Heart left ventricle (tissue), 16 donors: ENCODE data around the gene SERPINA5. TPM values are rescaled to one million over a fixed set of nuclear protein-coding genes. Genes with fewer than 3 reads are reported as not detected.
"Not testable (repeated sequence)": the region's sequence is repeated elsewhere in the genome, so short reads cannot be mapped to it uniquely, and the experiment has no call there.

Experiments
- ATAC-seq, 4 donors: fragments of 200-7000 bp; cut with Tn5 transposase; one replicate each; pipeline ENCODE4 v1.9.1; 2020 to 2022; ENCODE audit warnings: moderate library complexity in 4 of 4, mild to moderate bottlenecking in 3 of 4, moderate number of reproducible peaks in 1 of 4
- DNase-seq, 5 donors: peaks; one replicate each; pipeline ENCODE4 v3.0.0-alpha.2; 2020
- H3K27ac ChIP-seq, 12 donors: fragments of 200-600 bp; sonication (generic) in 4 of 12; one replicate each; pipeline versions ENCODE4 v1.5.0 to v1.8.0; 2016 to 2022; ENCODE audit warnings: mild to moderate bottlenecking in 2 of 12
- H3K27me3 ChIP-seq, 9 donors: fragments of 200-600 bp; sonication (generic) in 2 of 9; one replicate each; pipeline versions ENCODE4 v1.5.1 to v1.8.0; 2016 to 2022; ENCODE audit warnings: mild to moderate bottlenecking in 3 of 9
- H3K36me3 ChIP-seq, 9 donors: fragments of 200-600 bp; sonication (generic) in 2 of 9; one replicate each; pipeline versions ENCODE4 v1.5.0 to v1.8.0; 2018 to 2022; ENCODE audit warnings: mild to moderate bottlenecking in 2 of 9
- H3K4me1 ChIP-seq, 12 donors: fragments of 200-600 bp; sonication (generic) in 4 of 12; one replicate each; pipeline versions ENCODE4 v1.5.0 to v1.8.0; 2016 to 2022; ENCODE audit warnings: mild to moderate bottlenecking in 3 of 12
- H3K4me3 ChIP-seq, 12 donors: fragments of 200-600 bp; sonication (generic) in 4 of 12; one replicate each; pipeline versions ENCODE4 v1.5.0 to v1.8.0; 2017 to 2022; ENCODE audit warnings: mild to moderate bottlenecking in 9 of 12, moderate library complexity in 4 of 12
- H3K9me3 ChIP-seq, 12 donors: fragments of 200-600 bp; sonication (generic) in 4 of 12; one replicate each; pipeline versions ENCODE4 v1.5.0 to v1.8.0; 2016 to 2022; ENCODE audit warnings: mild to moderate bottlenecking in 1 of 12
- CTCF ChIP-seq, 12 donors: fragments of 200-600 bp; sonication (generic) in 4 of 12; IDR thresholded peaks; one replicate each; pipeline versions ENCODE4 v1.5.0 to v1.8.0; 2018 to 2022; ENCODE audit warnings: antibody characterized with exemption in 12 of 12, mild to moderate bottlenecking in 5 of 12
- POLR2A ChIP-seq, 2 donors: fragments of 450-650 bp; IDR thresholded peaks; one replicate each; pipeline ENCODE4 v1.6.1; 2017; ENCODE audit warnings: antibody characterized with exemption in 2 of 2, mild to moderate bottlenecking in 2 of 2, moderate library complexity in 2 of 2
- WGBS, 4 donors: extraction: QIAGEN DNeasy Blood & Tissue Kit in 2 of 4; methylation state at CpG; one replicate each; pipeline versions ENCODE4 v1.1.5 to v1.1.7; 2013 to 2018; 5-methylcytosine and 5-hydroxymethylcytosine counted together
- intact Hi-C, 10 donors: fragments of 100-400 bp; cut with DNase I; formaldehyde crosslinking; loops; one replicate each; pipeline versions ENCODE4 v1.11.1 to v1.14.2; 2022
- polyA plus RNA-seq, 2 donors: library from polyadenylated mRNA; stranded (reverse); fragments of 200-250 nt; gene quantifications; one replicate each; pipeline ENCODE4 v1.2.3, GENCODE V29; 2013
- total RNA-seq, 9 donors: library from RNA; depleted of rRNA in 2 of 9; stranded (reverse); fragments of >200 nt in 2 of 9; fragmentation: NEBNext Ultra II Directional in 3 of 9; extraction: Animal tissue kit (Norgen Biotek cat#: 25700) in 3 of 9; gene quantifications; one replicate each; pipeline versions ENCODE4 v1.1.0 to v1.2.4, GENCODE V29; 2016 to 2023
- donor health status: ischemic (EF 13 %, LVEDD 7.1; RV severe dilation, severe dysfunction).
- donor health status: healthy with polysubstance abuse.
- donor health status: DM: no; HTN: yes; CAD: no.
- donor health status: DM: no; HTN: no; CAD: no.
- donor health status: ischemic (EF 25% LVEDD 6.9; RV normal size, moderate dysfunction).
- donor health status: ischemic (EF 25% LVEDD 5.7; RV mildly dilated, moderate dysfunction).
- donor health status: healthy.
- donor health status: DM: yes; HTN: yes; CAD: no.
- donor health status: ischemic (EF 35%, LVEDD 5.7; RV mildly dilated, moderate dysfunction).
- donor health status: nonischemic (EF 11% LVEDD 7.7; RV severe dilation, severe dysfunction).
- donor health status: DM: yes; HTN: yes; CAD: no.
- donor health status: PGD.
- donor health status: ischemic (EF 29% LVEDD 5.4; RV normal size, mild dysfunction).
- donor health status: nonischemic (EF 23%, LVEDD 6.1; RV moderate dilation, normal function).

Gene SERPINA5
- total and polyA plus RNA-seq, 11 donors, result 0.54 to 4.5 (median 1.1) TPM

DNA sequence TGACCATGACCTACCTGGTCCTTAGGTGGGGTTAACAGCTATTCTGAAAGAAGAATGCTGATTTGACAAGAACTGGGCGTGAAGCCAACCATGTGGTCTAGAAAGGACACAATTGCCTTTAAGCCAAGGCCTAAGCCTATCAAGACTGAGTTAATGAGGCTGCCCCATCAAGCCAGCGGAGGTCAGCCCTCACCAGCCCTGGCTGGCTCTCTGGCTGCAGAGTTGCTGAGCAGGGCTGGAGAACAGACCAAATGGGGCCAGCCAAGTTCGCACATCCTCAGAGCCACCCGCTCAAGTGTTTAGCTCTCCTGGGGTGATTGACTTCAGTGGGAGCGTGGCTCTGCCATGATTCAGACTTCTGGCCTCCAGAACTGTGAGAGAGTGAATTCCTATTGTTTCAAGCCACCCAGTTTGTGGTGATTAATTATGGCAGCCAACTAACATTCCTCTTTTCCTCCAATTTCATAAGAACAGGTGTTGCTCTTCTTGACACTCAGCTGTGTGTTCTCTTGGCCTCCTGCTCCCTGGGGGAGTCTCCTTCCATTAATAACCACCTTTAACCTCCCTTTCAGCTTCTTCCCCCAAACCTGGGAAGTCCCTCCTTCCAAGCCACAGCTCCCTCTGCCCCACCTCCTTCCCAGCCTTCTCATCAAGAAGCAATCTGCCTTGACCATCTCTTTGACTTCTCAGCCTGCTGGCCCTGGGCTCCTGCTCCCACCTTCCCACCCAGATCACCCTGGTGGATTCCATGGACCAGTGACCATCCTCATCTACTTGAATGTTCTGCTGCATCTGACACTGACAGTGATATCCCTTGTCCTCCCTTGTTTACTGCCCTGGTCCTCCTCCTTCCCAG, 5.3 kb upstream of the SERPINA5 start:
- no peak overlapping the region for H3K4me3 ChIP-seq
- no peaks in the 10 kb centered on the region for H3K9me3 ChIP-seq
- DNase-seq, result no peak
- H3K4me1 ChIP-seq, result peaks cover 0 to 15% (median 0%) of the 10 kb centered on the region in 12 donors
- 70 to 81% (median 78%) methylated on average over 4 to 5 of the region's 5 CpGs for WGBS, 4 donors
- TF ChIP-seq POLR2A (IDR thresholded peaks at IDR 0.05) (no peak), CTCF (IDR thresholded peaks at IDR 0.05) (no peak)
- no peaks in the 10 kb centered on the region for H3K36me3 ChIP-seq
- intact Hi-C loops, result no loop called here
- H3K27ac ChIP-seq, result no peak overlapping the region
- no peaks in the 10 kb centered on the region for H3K27me3 ChIP-seq
- ATAC-seq, result peak in 1 of 4 donors; percentile 39

GRCh38 chr14:94577472-94577871, 3.8 kb upstream of the SERPINA5 start:
- H3K27me3 ChIP-seq, H3K9me3 ChIP-seq, intact Hi-C loops, H3K36me3 ChIP-seq, DNase-seq, H3K27ac ChIP-seq, ATAC-seq, H3K4me3 ChIP-seq: not testable (repeated sequence)
- H3K4me1 ChIP-seq, result peaks cover 0 to 14% (median 0%) of the 10 kb centered on the region in 12 donors

- no peaks in the 10 kb centered on the region for H3K27me3 ChIP-seq
- no peak overlapping the region for H3K27ac ChIP-seq
- no peak for TF ChIP-seq POLR2A (IDR thresholded peaks at IDR 0.05)
- H3K4me1 ChIP-seq, result peaks cover 0 to 14% (median 0%) of the 10 kb centered on the region in 12 donors
- no peaks in the 10 kb centered on the region for H3K9me3 ChIP-seq
- 78 to 83% (median 80%) methylated on average over 6 of the region's 6 CpGs for WGBS, 4 donors
- intact Hi-C loops, result no loop called here
- no peak for DNase-seq
- no peaks in the 10 kb centered on the region for H3K36me3 ChIP-seq
- H3K4me3 ChIP-seq, result no peak overlapping the region
- no peak for ATAC-seq
Measured at GRCh38 chr14:94578712-94579111, 2.5 kb upstream of the SERPINA5 start.

GRCh38 chr14:94582199-94582750, 1.0 kb downstream of the SERPINA5 start:
- Histone ChIP-seq H3K27me3 (no peaks in the 10 kb centered on the region), H3K27ac (peak overlapping the region in 1 of 12 donors; percentile 31), H3K9me3 (no peaks in the 10 kb centered on the region), H3K4me3 (no peak overlapping the region), H3K36me3 (no peaks in the 10 kb centered on the region), H3K4me1 (peaks cover 0 to 14% (median 0%) of the 10 kb centered on the region in 12 donors)
- DNase-seq (no peak), ATAC-seq (peak in 1 of 4 donors; percentile 62)
- intact Hi-C loops, result no loop called here
- WGBS, 4 donors, result 74 to 86% (median 75%) methylated on average over 7 of the region's 7 CpGs
- TF ChIP-seq POLR2A (IDR thresholded peaks at IDR 0.05) (no peak), CTCF (IDR thresholded peaks at IDR 0.05) (no peak)

DNA sequence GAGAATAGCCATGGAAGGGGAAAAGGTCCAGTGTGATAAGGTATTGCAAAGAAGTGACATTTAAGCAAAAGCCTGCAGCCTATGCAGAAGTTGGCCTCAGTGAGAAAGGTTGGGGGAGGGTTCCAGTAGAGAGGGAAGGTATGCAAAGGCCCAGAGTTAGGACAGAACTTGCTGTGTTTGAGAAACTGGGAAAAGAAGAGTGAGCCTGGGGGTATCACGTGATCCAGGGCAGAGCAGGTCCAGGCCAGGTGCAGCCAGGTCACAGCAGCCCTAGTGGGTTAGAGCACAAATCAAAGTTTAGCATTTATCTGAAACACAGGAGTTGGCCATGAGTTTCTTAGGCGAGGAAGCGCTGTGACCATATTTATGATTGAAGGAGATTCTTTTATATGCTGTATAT, 1.6 kb downstream of the SERPINA5 start:
- no peak overlapping the region for H3K27ac ChIP-seq
- DNase-seq (no peak), ATAC-seq (no peak)
- no peaks in the 10 kb centered on the region for H3K36me3 ChIP-seq
- H3K9me3 ChIP-seq, result no peaks in the 10 kb centered on the region
- H3K4me3 ChIP-seq, result no peak overlapping the region
- WGBS, 4 donors, result 78 to 97% (median 92%) methylated on average over 3 of the region's 3 CpGs
- intact Hi-C loops, result no loop called here
- peaks cover 0 to 14% (median 0%) of the 10 kb centered on the region in 12 donors for H3K4me1 ChIP-seq
- no peaks in the 10 kb centered on the region for H3K27me3 ChIP-seq
- TF ChIP-seq CTCF (IDR thresholded peaks at IDR 0.05) (no peak), POLR2A (IDR thresholded peaks at IDR 0.05) (no peak)
